OCI-LY3 (cell line): ENCODE results near the gene CYP2W1.

ENCODE experiments used
- H2AFZ ChIP-seq: fragments of 200-600, 300-600 bp; shearing (Covaris generic); 2 replicates; pipeline ENCODE4 v1.6.0; 2014; ENCODE audit warnings: antibody characterized with exemption, low read depth, low read length
- H3K27ac ChIP-seq: fragments of 200-600, 300-600 bp; sonication (generic); 2 replicates; pipeline ENCODE4 v1.5.1; 2014; ENCODE audit warnings: mild to moderate bottlenecking, low read length, moderate library complexity, mixed read lengths
- H3K27me3 ChIP-seq: fragments of 200-600, 300-600 bp; sonication (generic); 2 replicates; pipeline ENCODE4 v1.6.1; 2014; ENCODE audit warnings: low read depth, low read length, mixed read lengths
- H3K36me3 ChIP-seq: fragments of 200-600, 300-600 bp; sonication (generic); replicated peaks from 2 replicates; pipeline ENCODE3; 2014; ENCODE audit warnings: low read depth, low read length, mixed read lengths
- H3K4me1 ChIP-seq: fragments of 300-600, 200-600 bp; sonication (generic); 2 replicates; pipeline ENCODE4 v1.6.1; 2014; ENCODE audit warnings: low read length, mixed read lengths
- H3K4me2 ChIP-seq: fragments of 200-600, 300-600 bp; sonication (generic); 2 replicates; pipeline ENCODE4 v1.6.1; 2014; ENCODE audit warnings: low read length, mixed read lengths
- H3K4me3 ChIP-seq: fragments of 300-600, 200-600 bp; sonication (generic); 2 replicates; pipeline ENCODE4 v1.5.1; 2014; ENCODE audit warnings: antibody characterized with exemption, mild to moderate bottlenecking, low read length, moderate library complexity
- H3K79me2 ChIP-seq: fragments of 300-600, 200-600 bp; shearing (Covaris generic); 2 replicates; pipeline ENCODE4 v1.6.1; 2014; ENCODE audit warnings: mild to moderate bottlenecking, low read length, mixed read lengths
- H3K9ac ChIP-seq: fragments of 300-600, 200-600 bp; shearing (Covaris generic); 2 replicates; pipeline ENCODE4 v1.6.0; 2014; ENCODE audit warnings: mild to moderate bottlenecking, low read length, moderate library complexity
- H3K9me3 ChIP-seq: fragments of 200-600, 300-600 bp; shearing (Covaris generic); 2 replicates; pipeline ENCODE4 v1.6.1; 2014; ENCODE audit warnings: low read length, mixed read lengths; ENCODE audit not compliant: insufficient read depth
- H4K20me1 ChIP-seq: fragments of 200-600, 300-600 bp; sonication (generic); 2 replicates; pipeline ENCODE4 v1.6.1; 2016; ENCODE audit warnings: low read length, mixed read lengths; ENCODE audit not compliant: insufficient read depth
- CTCF ChIP-seq: fragments of 200-600, 300-600 bp; sonication (generic); IDR thresholded peaks from 2 replicates; pipeline ENCODE4 v1.5.1; 2014; ENCODE audit warnings: antibody characterized with exemption, low read length, low read depth
- EZH2phosphoT487 ChIP-seq: fragments of 200-600 bp; shearing (Covaris generic); IDR thresholded peaks from 2 replicates; pipeline ENCODE4 v1.6.1; 2018; ENCODE audit warnings: antibody characterized with exemption, mixed run types, low read depth

Gene CYP2W1

GRCh38 chr7:1022356-1022755 lies 39.4 kb downstream of the CYP2W1 start:
- no peak overlapping the region for H2AFZ ChIP-seq
- H4K20me1 ChIP-seq, result peaks cover 30% of the 10 kb centered on the region
- TF ChIP-seq EZH2phosphoT487 (no peak), CTCF (no peak)
- no peak overlapping the region for H3K4me2 ChIP-seq
- no peak overlapping the region for H3K9ac ChIP-seq
- no peaks in the 10 kb centered on the region for H3K9me3 ChIP-seq
- H3K27me3 ChIP-seq, result no peaks in the 10 kb centered on the region
- H3K27ac ChIP-seq, result no peak overlapping the region
- peaks cover 22% of the 10 kb centered on the region for H3K79me2 ChIP-seq
- peaks cover 10% of the 10 kb centered on the region for H3K36me3 ChIP-seq
- H3K4me1 ChIP-seq, result peaks cover 39% of the 10 kb centered on the region
- no peak overlapping the region for H3K4me3 ChIP-seq

- H2AFZ ChIP-seq, result no peak overlapping the region
- H3K4me2 ChIP-seq, result peak overlapping the region; percentile 89
- H4K20me1 ChIP-seq, result peaks cover 30% of the 10 kb centered on the region
- peaks cover 42% of the 10 kb centered on the region for H3K4me1 ChIP-seq
- TF ChIP-seq EZH2phosphoT487, result no peak
- no peak for TF ChIP-seq CTCF
- H3K4me3 ChIP-seq, result no peak overlapping the region
- peaks cover 27% of the 10 kb centered on the region for H3K79me2 ChIP-seq
- H3K27ac ChIP-seq, result no peak overlapping the region
- H3K27me3 ChIP-seq, result no peaks in the 10 kb centered on the region
- H3K9ac ChIP-seq, result no peak overlapping the region
- H3K9me3 ChIP-seq, result no peaks in the 10 kb centered on the region
- H3K36me3 ChIP-seq, result peaks cover 10% of the 10 kb centered on the region
Observed at GRCh38 chr7:1022801-1023465, 40.0 kb downstream of the CYP2W1 start.

GRCh38 chr7:1024331-1024841 lies 41.4 kb downstream of the CYP2W1 start:
- Histone ChIP-seq H3K9me3 (no peaks in the 10 kb centered on the region), H3K79me2 (peaks cover 27% of the 10 kb centered on the region), H3K27me3 (no peaks in the 10 kb centered on the region), H3K36me3 (peaks cover 10% of the 10 kb centered on the region), H3K4me3 (peak overlapping the region; percentile 62), H3K9ac (0 out of 2 replicates have a peak overlapping the region, but pooled peaks have one; percentile 13), H3K4me1 (peaks cover 49% of the 10 kb centered on the region), H3K4me2 (peak overlapping the region; percentile 89), H3K27ac (peak overlapping the region; percentile 69), H2AFZ (no peak overlapping the region), H4K20me1 (peaks cover 30% of the 10 kb centered on the region)
- TF ChIP-seq CTCF (no peak), EZH2phosphoT487 (no peak)

- Histone ChIP-seq H3K4me3 (peak overlapping the region; percentile 62), H3K27ac (peak overlapping the region; percentile 69), H4K20me1 (peaks cover 30% of the 10 kb centered on the region), H3K4me2 (peak overlapping the region; percentile 89), H3K27me3 (no peaks in the 10 kb centered on the region), H3K79me2 (peaks cover 27% of the 10 kb centered on the region), H3K4me1 (peaks cover 53% of the 10 kb centered on the region), H3K9me3 (no peaks in the 10 kb centered on the region), H2AFZ (no peak overlapping the region), H3K36me3 (peaks cover 10% of the 10 kb centered on the region), H3K9ac (no peak overlapping the region)
- no peak for TF ChIP-seq CTCF
- TF ChIP-seq EZH2phosphoT487, result no peak
Observed at GRCh38 chr7:1024876-1025742, 42.1 kb downstream of the CYP2W1 start.
